HG03097 (cell line): ENCODE results near the gene DGCR8.
"Not testable (repeated sequence)": the region's sequence is repeated elsewhere in the genome, so short reads cannot be mapped to it uniquely, and the experiment has no call there.

Experiments
- ATAC-seq: cut with Tn5 transposase; IDR thresholded peaks from one replicate; pipeline ENCODE4 v1.9.1; 2021; ENCODE audit not compliant: unreplicated experiment, low FRiP score

The DGCR8 gene

DNA sequence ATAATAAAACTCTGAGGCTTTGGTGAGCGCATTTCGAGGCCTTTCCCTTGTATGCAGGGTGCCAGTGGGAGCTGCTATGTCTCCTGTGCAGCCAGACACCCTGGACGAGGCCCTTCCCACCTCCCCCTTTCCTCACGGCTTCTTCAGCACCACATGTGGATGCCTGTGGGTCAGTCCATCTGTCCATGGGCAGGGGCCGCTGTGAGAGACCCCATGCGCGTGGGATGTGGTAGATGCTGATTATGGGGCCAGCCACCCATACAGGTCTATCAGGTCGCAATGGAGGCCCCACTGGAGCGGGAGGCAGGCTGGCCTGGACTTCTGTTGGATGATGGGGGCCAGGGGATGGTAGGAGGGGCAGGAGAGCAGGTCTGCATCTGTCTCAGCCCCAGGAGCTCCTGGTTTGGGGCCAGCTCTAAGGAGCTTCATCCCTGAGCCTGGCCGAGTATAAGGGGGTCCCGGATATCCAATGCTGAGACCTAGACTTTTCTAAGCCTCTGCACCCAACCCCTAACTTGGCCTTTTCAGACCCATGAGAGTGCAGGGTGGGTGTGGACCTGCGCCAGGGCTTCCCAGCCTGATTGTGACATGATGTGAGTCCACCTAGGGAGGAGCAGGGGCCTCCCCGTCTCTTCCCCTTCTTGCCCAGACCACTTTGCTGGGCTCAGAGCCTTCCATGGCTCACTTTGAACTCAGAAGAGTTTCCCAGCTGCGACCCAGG is 14.0 kb upstream of the DGCR8 start:
- no peak for ATAC-seq

DNA sequence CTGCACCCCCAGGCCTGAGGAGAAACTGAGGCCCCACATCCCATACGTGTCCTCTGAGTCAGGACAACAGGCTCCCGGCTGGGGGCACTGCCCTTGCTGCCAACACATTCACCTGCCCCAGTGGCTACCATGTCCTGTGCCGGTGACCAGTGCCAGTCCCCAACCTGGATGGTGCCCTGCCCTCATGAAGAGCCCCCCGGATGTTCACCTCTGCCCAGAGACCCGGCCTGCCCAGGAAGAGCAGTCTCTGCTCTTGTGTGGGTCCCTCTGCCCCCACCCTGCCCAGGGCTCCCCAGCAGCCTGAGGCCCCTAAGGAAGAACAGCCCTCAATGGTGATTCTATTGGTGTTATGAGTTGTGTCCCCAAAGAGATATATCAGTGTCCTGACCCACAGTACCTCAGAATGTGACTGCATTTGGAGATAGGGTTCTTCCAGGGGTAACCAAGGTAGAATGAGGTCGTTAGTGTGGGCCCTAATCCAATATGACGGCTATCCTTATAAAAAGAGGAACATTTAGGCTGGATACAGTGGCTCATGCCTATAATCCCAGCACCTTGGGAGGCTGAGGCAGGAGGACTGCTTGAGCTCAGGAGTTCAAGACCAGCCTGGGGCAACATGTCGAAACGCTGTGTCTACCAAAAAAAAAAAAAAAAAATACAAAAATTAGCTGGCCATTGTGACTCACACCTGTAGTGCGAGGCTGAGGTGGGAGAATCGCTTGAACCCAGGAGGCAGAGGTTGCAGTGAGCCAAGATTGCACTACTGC is 13.2 kb upstream of the DGCR8 start:
- no peak for ATAC-seq

DNA sequence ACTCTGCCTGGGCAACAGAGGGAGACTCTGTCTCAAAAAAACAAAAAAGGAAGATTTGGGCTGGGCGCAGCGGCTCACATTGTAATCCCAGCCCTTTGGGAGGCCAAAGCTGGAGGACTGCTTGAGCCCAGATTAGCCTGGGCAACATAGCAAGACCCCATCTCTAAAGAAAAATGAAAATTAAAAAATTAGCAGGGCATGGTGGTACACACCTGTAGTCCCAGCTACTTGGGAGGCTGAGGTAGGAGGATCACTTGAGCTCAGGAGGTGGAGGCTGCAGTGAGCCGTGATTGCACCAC is 12.7 kb upstream of the DGCR8 start:
- not testable (repeated sequence) for ATAC-seq

GRCh38 chr22:20068640-20069039 is 11.4 kb upstream of the DGCR8 start:
- no peak for ATAC-seq

DNA sequence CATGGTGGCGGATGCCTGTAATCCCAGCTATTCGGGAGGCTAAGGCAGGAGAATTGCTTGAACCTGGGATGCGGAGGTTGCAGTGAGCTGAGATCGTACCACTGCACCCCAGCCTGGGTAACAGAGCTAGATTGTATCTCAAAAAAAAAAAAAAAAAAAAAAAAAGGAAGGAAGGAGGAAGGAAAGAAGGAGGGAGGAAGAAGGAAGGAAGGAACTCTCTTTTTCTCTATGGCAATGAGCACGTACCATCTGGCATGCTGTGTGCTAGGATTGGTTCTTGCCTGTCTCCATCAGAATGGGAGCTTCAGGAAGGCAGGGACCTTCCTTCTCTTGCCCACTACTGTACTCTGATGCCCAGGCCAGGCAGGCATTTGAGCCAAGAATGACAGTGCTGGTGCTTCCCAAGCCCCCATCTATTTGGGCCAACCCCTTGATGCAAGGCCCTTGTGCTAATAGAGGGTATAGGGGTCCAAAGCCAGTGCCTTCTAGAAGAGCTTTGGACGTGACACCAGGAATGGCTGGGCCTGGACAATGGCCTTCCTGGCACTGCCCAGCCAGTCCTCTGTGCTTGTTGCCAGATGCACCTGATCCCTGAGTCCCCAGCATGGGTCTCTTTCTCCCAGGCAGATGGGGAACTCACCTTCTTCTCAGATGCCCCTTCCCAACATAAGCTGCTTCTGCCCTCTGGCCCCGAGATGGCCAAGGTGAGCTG is 10.6 kb upstream of the DGCR8 start:
- no peak for ATAC-seq

GRCh38 chr22:20071524-20071972 is 8.5 kb upstream of the DGCR8 start:
- ATAC-seq: no peak

GRCh38 chr22:20076627-20077172 is 3.3 kb upstream of the DGCR8 start:
- no peak for ATAC-seq

DNA sequence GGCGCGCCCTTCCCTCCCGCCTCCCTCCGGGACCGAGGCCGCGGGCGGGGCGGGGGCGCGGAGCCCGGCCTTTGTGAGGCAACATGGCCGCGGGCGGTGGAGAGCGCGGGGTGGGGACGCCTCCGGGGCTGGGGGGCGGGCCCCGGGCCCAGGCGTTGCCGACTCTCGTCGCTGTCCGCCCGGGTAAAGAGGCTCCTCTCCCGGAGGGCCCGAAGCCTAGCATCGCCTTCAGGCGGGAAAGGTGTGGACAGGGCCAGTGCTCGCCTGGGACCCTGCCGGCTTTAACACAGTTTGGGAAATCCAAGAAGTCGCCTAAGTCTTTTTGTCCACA is 369 bp downstream of the DGCR8 start:
- ATAC-seq: peak; percentile 53

GRCh38 chr22:20080776-20081654 is 974 bp downstream of the DGCR8 start:
- no peak for ATAC-seq

DNA sequence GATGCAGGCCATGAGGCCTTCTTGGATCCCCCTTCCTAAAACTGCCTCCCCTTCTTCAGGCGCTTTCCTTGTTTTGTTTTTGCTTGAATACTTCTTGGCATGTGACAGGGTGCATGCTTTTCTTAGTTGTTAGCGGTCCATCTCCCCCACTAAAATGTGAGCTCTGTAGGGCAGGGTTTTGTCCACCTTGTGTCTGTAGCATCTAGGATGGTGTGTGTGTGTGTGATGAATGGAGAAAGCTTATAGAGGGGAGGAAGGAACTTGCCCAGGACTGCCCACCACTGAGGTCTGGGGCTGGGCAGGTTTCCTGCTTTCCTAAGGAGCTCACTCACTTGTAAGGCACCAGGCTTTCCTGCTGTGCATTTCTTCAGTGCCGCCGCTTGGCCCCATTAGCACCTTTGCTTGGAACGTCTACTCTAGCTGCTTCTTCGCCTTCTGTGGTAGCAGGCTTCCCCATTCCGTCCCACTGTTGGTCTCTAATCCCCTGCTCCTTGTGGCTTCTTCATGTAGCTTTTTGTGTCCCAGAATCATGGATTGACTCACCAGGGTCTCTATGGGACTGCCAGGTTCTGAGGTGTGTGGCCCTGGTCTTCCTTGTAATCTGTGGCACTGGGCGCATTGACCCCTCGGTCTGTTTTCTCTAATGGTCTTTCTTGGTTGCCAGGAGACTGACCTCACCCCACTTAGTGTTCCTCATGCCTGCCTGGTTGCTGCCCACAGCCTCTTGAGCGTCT is 3.3 kb downstream of the DGCR8 start:
- ATAC-seq: no peak

DNA sequence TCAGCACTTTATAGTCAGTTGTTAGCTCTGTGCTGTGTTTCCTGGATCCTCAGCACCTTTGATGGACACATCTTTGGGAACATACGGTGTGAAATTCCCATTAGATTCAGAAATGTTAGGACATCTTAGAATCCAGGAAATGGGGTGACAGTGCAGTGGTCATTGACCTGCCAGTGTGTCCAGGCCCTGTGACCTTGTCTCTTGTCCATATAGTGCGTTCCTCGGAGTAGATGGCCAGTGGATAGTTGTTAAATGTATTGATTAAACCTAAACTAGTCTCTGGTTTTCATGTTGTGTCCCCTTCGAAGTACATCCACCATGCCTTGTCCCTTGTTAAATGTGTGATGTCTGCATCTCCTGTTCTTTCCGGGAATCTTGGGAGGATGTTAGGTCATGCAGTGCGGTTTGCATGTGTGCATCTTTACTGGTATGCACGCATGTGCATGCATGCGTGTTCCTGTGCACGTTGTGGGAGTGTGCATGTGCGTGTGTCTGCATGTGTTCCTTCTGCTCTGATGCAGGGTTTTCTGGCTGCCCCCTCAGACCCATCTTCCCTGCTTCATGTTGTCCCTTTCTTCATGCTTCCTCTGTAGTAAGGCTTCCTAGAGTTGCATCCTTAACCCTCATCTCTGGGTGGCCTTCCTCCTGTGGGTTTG is 4.0 kb downstream of the DGCR8 start:
- no peak for ATAC-seq

- ATAC-seq: no peak
Observed at GRCh38 chr22:20084547-20085413, 4.7 kb downstream of the DGCR8 start.

- ATAC-seq: no peak
Observed at GRCh38 chr22:20085651-20086050, 5.6 kb downstream of the DGCR8 start.

- no peak for ATAC-seq
Observed at GRCh38 chr22:20086101-20086599, 6.1 kb downstream of the DGCR8 start.

- ATAC-seq: no peak
Observed at GRCh38 chr22:20086763-20087162, 6.7 kb downstream of the DGCR8 start.

GRCh38 chr22:20087319-20088262 is 7.5 kb downstream of the DGCR8 start:
- no peak for ATAC-seq

- ATAC-seq: no peak
Observed at GRCh38 chr22:20088263-20088648, 8.2 kb downstream of the DGCR8 start.
